ENCODE data around the gene TRPV5. TPM values are rescaled to one million over a fixed set of nuclear protein-coding genes. Genes with fewer than 3 reads are reported as not detected.

Gene TRPV5
- total and polyA plus RNA-seq, 2 of the 8 experiments (the other 6 are each of a cell fraction or from before 2014, with no cell fraction given): 0.03 TPM; not detected in 1

DNA sequence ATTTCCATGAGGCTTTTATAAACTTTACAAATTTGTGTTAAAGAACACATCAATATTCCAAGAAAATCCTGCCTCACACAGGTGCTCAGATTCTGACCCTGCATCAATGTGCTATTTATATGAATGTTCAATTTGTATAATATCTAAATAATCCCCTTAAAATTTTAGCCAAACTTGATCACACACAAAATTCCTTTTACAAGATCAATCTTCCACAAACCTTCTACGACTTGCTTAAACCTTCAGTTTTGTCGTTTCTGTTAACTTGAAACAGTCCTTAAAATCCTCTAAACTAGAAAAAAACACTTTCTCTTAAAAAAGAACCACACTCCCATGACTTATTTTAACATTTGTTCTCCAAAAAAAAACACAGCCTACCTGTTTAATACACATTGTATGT lies 27.8 kb downstream of the TRPV5 start (continued):
- TF ChIP-seq CTBP2 (IDR thresholded peaks at IDR 0.05; ENCODE audit: borderline replicate concordance, insufficient read depth, insufficient read length, low read length) (no peak), POU5F1 (IDR thresholded peaks at IDR 0.05; ENCODE audit: low read depth, low read length) (no peak), SIN3A (conservative IDR thresholded peaks at IDR 0.05 in 1 of 2, IDR thresholded peaks at IDR 0.05 in 1 of 2; ENCODE audit: low read depth in 1 of 2, low read length in 2 of 2) (no peak), CHD2 (IDR thresholded peaks at IDR 0.05; ENCODE audit: low read length) (no peak), CBX5 (IDR thresholded peaks at IDR 0.05; ENCODE audit: low read depth, low read length) (no peak)

Measured in H1 (cell line).